Fibroblast of skin of left biceps (primary cell): ENCODE data around the gene DFFB.

Experiments
- DNase-seq, 2 experiments: peaks; one replicate each; pipeline ENCODE4 v3.0.0-alpha.2; 2013; ENCODE audit warnings: low read depth in 2 of 2

DFFB gene

GRCh38 chr1:3896396-3897000 is 39.2 kb downstream of the DFFB start:
- DNase-seq: no peak

DNA sequence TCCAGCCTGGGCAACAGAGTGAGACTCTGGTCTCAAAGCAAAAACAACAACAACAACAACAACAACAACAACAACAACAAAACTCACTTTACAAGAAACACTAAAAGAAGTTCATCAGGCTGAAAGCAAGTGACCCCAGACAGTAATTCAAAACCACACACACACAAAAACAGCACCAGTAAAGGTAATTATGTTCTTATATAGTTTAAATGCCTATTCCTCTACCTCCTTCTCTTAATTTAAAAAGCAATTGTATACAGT is 41.1 kb downstream of the DFFB start:
- DNase-seq: no peak

DNA sequence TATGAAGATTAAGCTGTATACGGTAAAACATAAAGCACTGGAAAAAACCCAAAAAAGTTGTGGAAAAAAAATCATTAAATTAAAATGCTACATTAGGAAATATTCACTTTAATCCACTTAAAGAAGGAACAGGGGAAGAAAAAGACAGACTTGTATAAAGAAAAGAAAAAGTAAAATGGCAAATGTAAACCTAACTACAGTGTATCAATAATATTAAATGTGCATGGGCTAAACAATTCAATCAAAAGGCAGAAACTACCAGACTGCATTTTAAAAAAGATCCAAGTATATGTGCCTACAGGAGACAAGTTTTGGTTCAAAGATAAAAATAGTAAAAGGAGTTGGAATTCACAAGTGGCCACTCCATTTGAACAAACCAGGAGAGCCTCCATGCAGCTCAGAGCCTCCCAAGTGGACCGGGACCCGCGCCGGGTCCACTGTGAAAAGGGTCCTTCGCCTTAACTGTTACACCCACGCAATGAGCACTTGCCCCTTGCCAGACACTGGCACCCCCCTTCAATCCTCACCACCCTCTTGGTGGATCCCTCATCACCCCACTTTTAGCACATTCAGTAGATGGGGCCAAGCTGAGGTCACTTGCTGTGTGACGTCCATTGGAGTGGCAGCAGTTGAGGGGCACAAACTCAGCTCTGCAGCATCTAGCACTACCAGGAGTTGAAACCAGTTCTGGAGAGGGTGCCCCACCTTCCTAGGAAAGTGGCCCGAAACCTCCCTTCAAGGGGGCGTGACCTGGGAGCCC is 41.9 kb downstream of the DFFB start:
- DNase-seq: no peak

- DNase-seq: no peak
Measured at GRCh38 chr1:3899754-3900149, 42.5 kb downstream of the DFFB start.

DNA sequence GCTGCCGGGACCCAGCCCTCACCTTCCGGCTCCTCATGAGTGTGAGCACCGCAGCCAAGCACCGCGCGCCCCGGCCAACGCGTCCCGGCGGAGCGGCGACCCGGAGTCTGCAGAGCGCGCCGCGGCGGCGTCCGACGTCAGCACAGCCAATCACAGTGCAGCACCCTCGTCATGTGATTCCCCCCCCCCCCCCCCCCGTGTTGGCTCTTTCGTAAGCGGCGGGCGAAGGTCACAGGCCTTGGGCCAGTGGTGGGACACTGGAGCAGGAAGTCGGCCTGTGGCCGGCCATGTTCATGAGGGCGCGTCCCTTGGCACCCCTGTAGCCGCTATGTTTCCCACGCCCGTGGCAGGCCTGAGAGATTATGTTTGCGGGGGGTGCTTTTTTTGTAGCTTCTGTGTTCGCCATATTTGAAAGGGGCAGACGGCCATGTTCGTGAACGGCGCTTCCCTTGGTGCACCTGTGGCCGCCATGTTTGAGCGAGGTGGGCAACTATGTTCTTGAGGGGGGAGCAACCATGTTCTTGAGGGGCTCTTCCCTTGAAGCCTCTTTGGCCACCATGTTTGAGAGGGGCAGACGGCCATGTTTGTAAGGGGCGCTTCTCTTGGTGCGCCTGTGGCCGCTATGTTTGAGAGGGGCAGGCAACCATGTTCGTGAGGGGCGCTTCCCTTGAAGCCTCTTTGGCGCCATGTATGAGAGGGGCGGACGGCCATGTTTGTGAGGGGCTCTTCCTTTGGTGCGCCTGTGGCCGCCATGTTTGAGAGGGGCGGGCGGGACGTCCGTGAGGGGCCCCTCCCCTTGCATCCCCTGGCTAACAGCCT is 43.1 kb downstream of the DFFB start, which contains the start of gene C1orf174:
Gene C1orf174, minus strand, starts transcription at position 123 of the 819 bp plus-strand sequence. Its CDS starts 86 bp downstream, at position 37.
- peak; percentile 99 for DNase-seq

DNA sequence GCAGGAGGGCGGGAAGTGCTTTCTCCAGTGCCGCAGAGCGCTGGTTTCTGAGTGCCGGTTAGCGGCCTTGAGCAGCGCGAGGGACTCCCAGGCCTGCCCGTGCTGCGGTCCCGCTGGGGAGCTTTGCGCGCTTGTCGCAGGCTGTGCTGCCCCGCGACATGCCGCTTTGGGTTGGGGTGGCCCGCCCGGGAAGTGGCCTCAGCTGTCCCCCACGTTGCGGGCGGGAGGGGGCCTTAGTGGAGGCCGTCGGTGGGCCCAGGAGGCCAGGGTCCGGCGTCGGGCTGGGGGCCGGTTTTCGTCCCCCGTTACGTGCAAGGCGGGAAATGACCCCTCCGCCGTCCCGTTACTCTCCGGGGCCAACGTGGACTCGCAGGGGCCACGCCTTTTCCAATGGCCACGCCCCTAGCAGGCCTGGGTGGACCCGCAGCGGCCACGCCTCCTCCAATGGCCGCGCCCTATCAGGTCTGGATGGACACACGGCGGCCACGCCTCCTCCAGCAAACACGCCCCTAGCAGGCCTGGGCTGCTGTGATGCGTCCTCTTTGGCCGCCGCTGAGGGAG is 43.8 kb downstream of the DFFB start:
- DNase-seq: peak; percentile 86 to 88

GRCh38 chr1:3902111-3902511 is 44.8 kb downstream of the DFFB start:
- DNase-seq: no peak

DNA sequence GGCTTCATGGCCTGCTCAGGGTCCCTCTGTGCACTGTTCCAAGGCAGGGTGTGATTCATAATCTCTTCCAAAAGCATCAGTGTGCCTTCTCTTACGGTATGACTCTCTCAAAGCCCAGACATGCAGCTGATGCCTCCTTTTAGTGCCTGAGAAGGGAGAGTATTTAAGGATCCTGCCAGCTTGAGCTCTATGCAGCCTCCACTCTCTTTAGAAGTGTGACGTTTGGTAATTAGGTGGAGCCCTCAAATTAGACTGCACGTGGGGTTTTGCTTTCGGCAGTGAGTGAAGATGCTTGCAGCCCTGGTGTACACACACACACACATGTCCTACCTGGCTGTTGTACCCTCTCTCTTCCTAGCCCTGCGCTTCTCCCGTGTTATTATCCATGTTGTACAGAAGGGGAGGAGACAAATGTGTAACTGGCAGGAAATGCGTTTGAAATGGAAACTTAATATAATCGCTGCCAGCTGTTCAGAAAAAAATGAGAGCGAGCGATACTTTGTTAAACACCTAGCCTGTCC is 45.4 kb downstream of the DFFB start:
- DNase-seq: no peak

GRCh38 chr1:3903141-3904005 is 46.1 kb downstream of the DFFB start:
- no peak for DNase-seq

- no peak for DNase-seq
Measured at GRCh38 chr1:3904006-3904842, 46.9 kb downstream of the DFFB start.

- no peak for DNase-seq
Measured at GRCh38 chr1:3904843-3905185, 47.5 kb downstream of the DFFB start.

- DNase-seq: no peak
Measured at GRCh38 chr1:3905266-3905952, 48.1 kb downstream of the DFFB start.

- no peak for DNase-seq
Measured at GRCh38 chr1:3905953-3906671, 48.8 kb downstream of the DFFB start.

GRCh38 chr1:3906672-3907020 is 49.4 kb downstream of the DFFB start:
- DNase-seq: no peak

DNA sequence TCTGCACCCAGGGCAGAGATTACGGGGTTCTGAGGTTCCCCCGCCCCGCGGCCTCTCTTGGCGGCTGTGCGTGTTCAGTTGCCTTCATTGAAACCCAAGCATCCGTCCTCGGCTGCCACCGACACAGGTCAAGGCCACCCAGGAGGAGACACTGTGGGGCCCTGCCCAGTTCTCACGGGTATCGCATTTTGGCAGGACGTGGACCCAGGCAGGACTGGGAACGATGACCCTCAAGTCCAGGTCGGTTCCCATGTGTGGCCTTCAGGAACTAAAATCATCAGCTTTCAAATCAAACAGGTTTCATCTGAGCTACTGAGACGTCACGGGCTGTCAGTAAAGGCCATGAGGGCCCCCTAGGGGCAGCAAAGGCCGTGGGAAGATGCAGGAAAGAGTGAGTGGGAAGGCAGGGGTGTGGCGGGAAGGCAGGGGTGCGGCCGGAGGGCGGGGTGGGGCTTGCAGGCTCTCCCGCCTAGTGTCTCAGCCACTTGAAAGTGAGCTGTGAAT is 49.8 kb downstream of the DFFB start:
- no peak for DNase-seq

DNA sequence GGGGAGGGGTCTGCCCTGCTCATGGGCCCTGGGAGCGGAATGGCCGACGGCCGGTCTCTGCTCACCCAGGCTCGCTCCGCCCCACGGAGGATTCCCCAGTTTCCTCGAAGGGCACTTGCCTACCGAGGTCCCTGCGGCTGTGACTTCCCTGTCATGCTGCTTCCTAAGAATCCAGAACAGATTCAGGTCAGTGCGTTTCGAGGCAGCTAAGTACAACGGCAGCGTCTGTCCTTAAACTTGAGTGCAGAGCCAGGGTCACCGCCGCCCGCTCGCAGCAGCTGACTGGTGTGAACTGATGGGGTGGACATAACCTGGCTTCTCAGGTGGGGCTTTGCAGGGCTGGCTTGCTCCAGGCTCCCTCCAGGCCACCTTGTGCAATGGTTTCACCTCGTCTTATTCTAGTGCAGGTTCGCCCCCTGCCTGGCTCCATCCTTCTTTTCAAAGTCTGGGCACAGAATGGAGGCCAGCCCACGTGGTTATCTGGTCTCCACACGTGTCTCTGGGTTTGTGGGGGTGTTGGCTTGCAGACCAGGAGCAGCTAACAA is 50.4 kb downstream of the DFFB start:
- no peak for DNase-seq

GRCh38 chr1:3908886-3909517 is 51.7 kb downstream of the DFFB start:
- no peak for DNase-seq

GRCh38 chr1:3909615-3910014 is 52.3 kb downstream of the DFFB start:
- DNase-seq: no peak
